ENCODE data around the gene PPFIA4. TPM values are rescaled to one million over a fixed set of nuclear protein-coding genes. Genes with fewer than 3 reads are reported as not detected.

The PPFIA4 gene
- total and polyA plus RNA-seq, 2 of the 4 experiments (the other 2 are of a cell fraction): 5.4 to 13.7 TPM

GRCh38 chr1:203077367-203077766, 51.1 kb downstream of the PPFIA4 start:
- no peaks in the 10 kb centered on the region for H3K9me1 ChIP-seq (ENCODE audit: insufficient read depth, low read length)
- in situ Hi-C loops (cut with MboI; ENCODE audit: low sequenced_read_pairs): no loop called here
- no peak overlapping the region for H2BK5ac ChIP-seq (ENCODE audit: low read depth, low read length, poor library complexity, severe bottlenecking)
- no peak for ATAC-seq (ENCODE audit: low read depth)
- H2BK15ac ChIP-seq (ENCODE audit: low read depth, low read length): no peak overlapping the region
- H3K4me3 ChIP-seq (ENCODE audit: insufficient read depth, low read depth, low read length): no peak overlapping the region
- no peak overlapping the region for H2AK5ac ChIP-seq (ENCODE audit: low read depth, low read length)
- ChIA-PET POLR2A (ENCODE audit: unreplicated experiment) (no interaction called here), CTCF (interaction anchor here (0.9 kb wide), 1 partner anchor 38 kb away, joined by 3 read pairs; no protein-coding TSS in a partner anchor)
- no peak overlapping the region for H2BK120ac ChIP-seq (ENCODE audit: low read depth, low read length)
- H3K4me2 ChIP-seq (ENCODE audit: low read depth, low read length): no peak overlapping the region
- H3K56ac ChIP-seq (ENCODE audit: extremely low read depth, insufficient read depth, low read length): no peak overlapping the region
- H3K9ac ChIP-seq (ENCODE audit: low read depth, low read length): no peak overlapping the region
- no peak overlapping the region for H2AK9ac ChIP-seq (replicated peaks; ENCODE audit: low read depth, low read length, poor library complexity)
- H2AFZ ChIP-seq (replicated peaks; ENCODE audit: low read length, poor library complexity): no peak overlapping the region
- no peak overlapping the region for H3K27ac ChIP-seq (ENCODE audit: insufficient read depth, low read length)
- no peak for DNase-seq
- H4K5ac ChIP-seq (ENCODE audit: low read depth, low read length): no peak overlapping the region
- no peaks in the 10 kb centered on the region for H3K79me1 ChIP-seq (ENCODE audit: low read depth in 1 of 2, low read length in 2 of 2)
- no CpG with 5 or more reads among the region's 3 CpGs for WGBS, 2 experiments (ENCODE audit: extremely low coverage in 2 of 2, insufficient read length in 1 of 2)
- H3K9me3 ChIP-seq (ENCODE audit: control insufficient read depth, insufficient read depth, low read length): no peaks in the 10 kb centered on the region
- H3K14ac ChIP-seq (replicated peaks; ENCODE audit: low read depth, low read length): no peak overlapping the region
- no TSS peak for BruUV-seq (replicated peaks)
- H3K18ac ChIP-seq (ENCODE audit: low read depth, low read length): no peak overlapping the region
- H4K20me1 ChIP-seq (ENCODE audit: insufficient read depth, low read length): no peaks in the 10 kb centered on the region
- H4K8ac ChIP-seq (ENCODE audit: low read depth in 2 of 2, low read length in 2 of 2): no peak overlapping the region
- H3K4me1 ChIP-seq (ENCODE audit: control insufficient read depth, insufficient read depth, low read length): no peaks in the 10 kb centered on the region
- no peak overlapping the region for H4K91ac ChIP-seq (ENCODE audit: insufficient read depth, low read depth, low read length)
- peaks cover 6% of the 10 kb centered on the region for H3K36me3 ChIP-seq (ENCODE audit: control insufficient read depth, insufficient read depth, low read length)
- H2BK20ac ChIP-seq (ENCODE audit: low read depth, low read length): no peak overlapping the region
- intact Hi-C loops (cut with micrococcal nuclease): no loop called here
- TF ChIP-seq MAZ (IDR thresholded peaks at IDR 0.05; ENCODE audit: borderline replicate concordance, low read depth, low read length) (no peak), USF2 (IDR thresholded peaks at IDR 0.05; ENCODE audit: low read depth, low read length) (no peak), CTCF (conservative IDR thresholded peaks at IDR 0.05; ENCODE audit: low read depth, low read length) (no peak), POLR2A (IDR thresholded peaks at IDR 0.05; ENCODE audit: low read depth, low read length) (no peak), RCOR1 (IDR thresholded peaks at IDR 0.05; ENCODE audit: insufficient replicate concordance, low read length) (no peak), NFE2L2 (IDR thresholded peaks at IDR 0.05; ENCODE audit: low read depth, low read length) (no peak), MAFK (IDR thresholded peaks at IDR 0.05; ENCODE audit: low read depth, low read length) (no peak), CHD1 (IDR thresholded peaks at IDR 0.05; ENCODE audit: low read depth, low read length) (no peak), ELK1 (IDR thresholded peaks at IDR 0.05; ENCODE audit: borderline replicate concordance, low read depth, low read length) (no peak), BHLHE40 (IDR thresholded peaks at IDR 0.05; ENCODE audit: low read depth, low read length) (no peak), RFX5 (IDR thresholded peaks at IDR 0.05; ENCODE audit: low read depth, low read length) (no peak)
- no peak overlapping the region for H3K4ac ChIP-seq (ENCODE audit: low read depth, low read length)
- H3K27me3 ChIP-seq (ENCODE audit: control insufficient read depth, insufficient read depth, low read length): peaks cover 41% of the 10 kb centered on the region; the same call in 1 of the 2 replicates
- dilution Hi-C loops (cut with HindIII; ENCODE audit: low sequenced_read_pairs, unreplicated experiment): no loop called here
- no peak overlapping the region for H3K23ac ChIP-seq (ENCODE audit: low read depth, low read length)
